Central memory CD4-positive, alpha-beta T cell (primary cell): ENCODE results near the gene ROR1.

Experiments used
- DNase-seq: peaks from one replicate; pipeline ENCODE4 v3.0.0; 2022

ROR1 gene

GRCh38 chr1:63859480-63860275 lies 85.9 kb downstream of the ROR1 start:
- no peak for DNase-seq

- DNase-seq, result no peak
Measured at GRCh38 chr1:63861052-63861691, 87.4 kb downstream of the ROR1 start.

DNA sequence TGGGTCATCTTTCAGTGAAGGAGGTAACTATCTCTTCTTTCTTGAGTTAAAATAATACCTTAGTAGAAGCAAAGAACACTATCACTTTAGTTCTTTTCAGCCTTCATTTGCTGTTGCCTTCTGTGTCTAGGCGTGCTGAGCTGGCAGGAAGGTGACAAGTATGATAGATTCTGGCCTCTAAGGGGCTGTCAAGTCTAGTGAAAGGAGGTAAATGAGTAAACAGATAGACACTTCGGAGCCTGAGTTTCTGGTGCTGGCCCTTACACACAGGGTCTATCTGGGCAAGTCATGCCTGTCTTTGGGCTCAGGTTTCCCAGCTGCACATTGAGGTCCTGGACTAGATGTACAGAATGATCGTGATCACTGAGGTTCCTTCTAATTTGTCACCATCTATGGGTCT lies 89.3 kb downstream of the ROR1 start:
- DNase-seq, result no peak

DNA sequence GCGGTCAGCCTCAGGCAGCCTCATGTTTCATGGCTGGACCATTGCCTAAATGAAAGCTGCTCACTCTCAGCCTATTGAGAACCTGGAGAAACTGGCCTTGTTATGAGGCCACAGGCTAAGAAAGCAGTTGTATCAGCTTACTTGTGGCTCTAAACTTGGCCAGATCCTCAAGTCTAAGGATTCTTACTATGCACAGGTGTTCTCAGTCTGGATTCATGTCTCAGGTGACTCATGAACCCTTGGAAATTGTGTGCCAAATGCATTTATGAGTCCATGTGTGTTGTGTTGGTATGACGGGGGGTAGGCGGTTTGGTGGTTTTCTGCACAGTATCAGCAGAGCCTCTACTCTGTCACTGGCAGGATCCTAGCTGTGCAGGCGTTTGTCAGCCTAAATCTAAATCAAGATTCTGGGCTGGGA lies 90.4 kb downstream of the ROR1 start:
- DNase-seq, result no peak

- no peak for DNase-seq
Measured at GRCh38 chr1:63865561-63865960, 91.7 kb downstream of the ROR1 start.

GRCh38 chr1:63866084-63866483 lies 92.3 kb downstream of the ROR1 start:
- DNase-seq, result no peak

- no peak for DNase-seq
Measured at GRCh38 chr1:63867429-63868176, 93.8 kb downstream of the ROR1 start.

DNA sequence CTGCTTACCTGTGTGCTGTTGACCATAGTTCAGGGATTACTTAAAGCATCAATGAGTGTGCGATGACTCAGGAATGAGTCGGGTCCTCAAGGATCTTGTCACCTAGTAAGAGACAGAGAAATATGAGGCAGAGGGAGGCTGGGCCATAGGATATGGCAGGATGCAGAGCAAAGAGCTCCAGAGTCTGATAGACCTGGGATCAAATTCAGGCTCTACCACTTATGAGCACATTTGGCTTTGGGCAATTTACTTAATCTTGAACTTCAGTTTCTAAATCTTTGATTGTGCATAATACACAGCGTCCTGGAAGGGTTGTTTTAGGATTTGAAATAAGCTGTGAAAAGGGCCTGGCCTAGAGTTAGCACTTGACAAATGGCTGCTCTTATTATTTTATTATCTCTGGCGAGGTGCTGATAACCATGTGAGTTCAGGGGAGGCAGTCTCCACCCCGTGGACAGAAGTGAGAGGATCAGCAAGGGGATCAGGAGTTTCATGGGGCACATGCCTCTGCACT lies 94.5 kb downstream of the ROR1 start:
- no peak for DNase-seq

DNA sequence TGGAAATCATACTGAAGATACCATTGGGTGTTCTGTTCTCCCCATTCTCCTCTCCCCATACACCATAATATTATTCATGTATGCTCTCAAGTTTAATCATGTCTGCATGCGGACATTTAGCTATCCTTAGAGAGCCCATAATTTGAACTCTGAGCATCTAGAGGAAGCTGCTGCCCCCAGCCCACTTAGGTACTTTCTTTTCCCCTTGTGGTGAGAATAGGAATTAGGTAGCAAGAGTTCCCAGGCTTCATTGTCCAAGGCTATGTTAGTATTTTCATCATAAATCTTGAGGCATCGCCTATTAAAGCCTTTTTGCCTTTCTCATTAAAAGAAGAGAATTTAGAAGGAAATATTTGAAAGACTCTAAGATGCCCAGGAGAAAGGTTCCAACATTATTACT lies 96.3 kb downstream of the ROR1 start:
- DNase-seq, result no peak

DNA sequence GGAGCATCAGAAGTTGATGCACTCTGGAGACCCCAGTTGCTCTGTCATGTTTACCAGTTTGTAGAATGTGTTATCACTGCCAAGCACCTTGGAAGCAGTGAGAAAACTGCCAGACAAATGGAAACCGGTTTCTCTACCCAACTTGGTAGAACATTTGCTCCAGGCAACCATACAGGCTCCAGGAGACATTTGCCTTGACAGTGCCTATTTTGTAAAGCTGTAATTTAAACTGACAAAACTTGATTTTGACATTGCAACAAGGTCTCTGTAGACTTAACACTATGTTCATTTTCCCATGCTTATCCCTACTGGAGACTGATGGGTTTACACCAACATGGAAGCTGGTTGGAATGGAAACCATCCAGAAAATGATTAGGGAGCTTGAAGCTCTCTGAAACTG lies 97.6 kb downstream of the ROR1 start:
- no peak for DNase-seq

GRCh38 chr1:63873751-63874150 lies 99.9 kb downstream of the ROR1 start:
- no peak for DNase-seq

- no peak for DNase-seq
Measured at GRCh38 chr1:63874278-63874880, 100.6 kb downstream of the ROR1 start.

DNA sequence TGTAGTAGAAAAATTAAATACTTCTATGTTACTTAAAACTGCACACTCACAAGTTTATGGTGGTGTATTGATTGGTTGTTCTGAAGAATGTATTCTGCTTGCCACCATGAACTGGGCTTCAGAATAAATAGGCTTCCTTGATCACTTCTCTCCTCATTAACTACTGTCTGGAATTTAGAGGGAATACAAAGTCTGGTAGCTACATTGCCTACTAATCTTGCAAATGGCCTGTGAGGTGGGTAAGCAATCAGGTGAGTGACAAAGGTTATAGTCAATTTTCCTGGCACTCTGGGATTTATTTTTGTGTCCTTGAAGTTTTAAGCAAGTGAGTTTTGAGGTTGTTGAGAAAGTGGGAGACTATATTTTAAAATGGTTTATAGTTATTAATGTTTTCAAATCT lies 101.8 kb downstream of the ROR1 start:
- DNase-seq, result no peak

- DNase-seq, result no peak
Measured at GRCh38 chr1:63877021-63877767, 103.4 kb downstream of the ROR1 start.

- no peak for DNase-seq
Measured at GRCh38 chr1:63877816-63878215, 104.0 kb downstream of the ROR1 start.

GRCh38 chr1:63878932-63879331 lies 105.1 kb downstream of the ROR1 start:
- no peak for DNase-seq

DNA sequence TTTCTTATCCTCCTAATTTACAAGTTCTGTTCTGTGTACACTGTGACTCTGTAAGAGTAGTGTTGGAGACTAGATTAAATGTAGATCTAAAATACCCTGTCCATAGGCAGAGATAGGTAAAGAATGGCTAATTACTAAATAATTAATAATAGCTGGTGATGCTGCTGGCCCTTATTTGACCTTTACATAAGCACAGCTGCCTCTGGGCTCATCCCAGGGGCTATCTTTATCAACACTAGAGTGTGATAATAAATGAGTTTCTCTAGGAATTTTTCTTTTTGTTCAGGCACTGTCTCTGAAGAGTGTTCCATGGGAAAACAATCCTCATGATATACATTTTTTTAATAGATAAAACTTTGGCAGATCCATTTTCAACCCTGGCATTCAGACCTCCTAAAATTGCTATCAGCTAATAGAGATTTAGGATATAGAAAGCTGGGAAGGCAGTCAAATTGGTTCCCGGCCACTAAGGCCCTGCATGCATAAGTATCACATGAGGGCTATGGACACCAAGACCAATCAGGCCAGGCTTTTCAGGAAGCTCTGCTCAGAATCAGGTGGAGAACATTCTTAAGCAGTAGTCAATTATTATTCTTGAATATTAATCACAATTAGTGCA lies 107.2 kb downstream of the ROR1 start:
- no peak for DNase-seq

DNA sequence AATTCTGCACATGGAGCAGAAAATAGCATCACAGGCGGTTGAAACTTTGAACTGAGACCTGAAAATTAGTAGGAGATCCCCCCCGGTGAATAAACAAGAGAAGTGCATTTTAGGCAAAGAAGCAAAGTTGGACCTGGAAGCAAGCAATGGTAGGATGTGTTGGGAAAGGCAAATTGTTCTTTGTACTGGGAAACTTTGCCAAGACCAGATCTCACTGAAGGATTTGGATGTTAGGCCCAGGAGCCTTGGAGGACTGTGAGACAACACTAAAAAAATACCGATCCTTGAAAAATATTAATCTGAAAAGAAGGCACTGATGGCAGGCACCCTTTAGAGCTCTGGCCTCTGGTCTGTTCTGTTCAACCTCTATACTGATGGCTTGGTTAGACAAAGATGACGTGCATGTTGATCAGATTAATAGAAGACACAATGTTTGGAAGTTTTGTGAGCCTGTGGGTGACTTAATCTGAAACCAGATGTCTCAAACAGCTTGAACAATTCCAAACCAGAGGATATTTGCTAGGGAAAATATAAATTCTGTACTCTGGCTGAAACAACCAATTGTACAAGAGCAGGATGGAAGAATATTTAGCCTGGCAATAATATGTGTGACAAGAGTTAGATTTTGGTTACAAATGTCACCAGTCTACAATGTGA lies 108.4 kb downstream of the ROR1 start:
- DNase-seq, result no peak

GRCh38 chr1:63883494-63884235 lies 109.8 kb downstream of the ROR1 start:
- DNase-seq, result no peak

DNA sequence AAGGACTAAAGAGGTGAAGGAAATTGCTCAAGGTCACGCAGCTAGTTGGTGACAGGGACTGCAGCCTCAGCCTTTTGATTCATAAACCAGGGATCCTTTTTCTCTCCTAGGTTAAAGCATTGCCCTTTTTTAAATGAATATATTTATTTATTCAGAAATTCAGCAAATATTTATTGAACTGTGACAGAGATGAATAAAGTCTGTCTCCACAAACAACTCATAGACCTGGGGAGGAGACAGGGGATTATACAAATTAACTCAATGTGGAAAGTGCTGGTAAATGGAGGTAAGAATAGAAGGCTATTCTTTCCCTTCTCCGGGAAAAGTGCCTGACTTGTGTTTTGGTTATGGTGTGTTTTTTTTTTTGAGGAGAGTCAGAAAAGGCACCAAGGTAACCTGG lies 110.7 kb downstream of the ROR1 start:
- no peak for DNase-seq

DNA sequence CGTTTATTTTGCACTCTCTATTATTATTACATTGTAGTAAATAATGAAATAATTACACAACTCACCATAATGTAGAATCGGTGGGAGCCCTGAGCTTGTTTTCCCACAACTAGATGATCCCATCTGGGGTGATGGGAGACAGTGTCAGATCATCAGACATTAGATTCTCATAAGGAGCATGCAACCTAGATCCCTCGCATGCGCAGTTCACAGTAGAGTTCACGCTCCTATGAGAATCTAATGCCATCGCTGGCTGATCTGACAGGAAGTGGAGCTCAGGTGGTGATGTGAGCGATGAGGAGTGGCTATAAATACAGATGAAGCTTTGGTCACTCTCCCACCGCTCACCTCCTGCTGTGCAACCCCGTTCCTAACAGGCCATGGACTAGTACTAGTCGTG lies 112.1 kb downstream of the ROR1 start:
- DNase-seq, result no peak
